ENCODE data around the gene SAP25. TPM values are rescaled to one million over a fixed set of nuclear protein-coding genes. Genes with fewer than 3 reads are reported as not detected.
"Not testable (repeated sequence)": the region's sequence is repeated elsewhere in the genome, so short reads cannot be mapped to it uniquely, and the experiment has no call there.

Gene SAP25
- total RNA-seq, 1 experiment from 2014 or later: 4.4 TPM

DNA sequence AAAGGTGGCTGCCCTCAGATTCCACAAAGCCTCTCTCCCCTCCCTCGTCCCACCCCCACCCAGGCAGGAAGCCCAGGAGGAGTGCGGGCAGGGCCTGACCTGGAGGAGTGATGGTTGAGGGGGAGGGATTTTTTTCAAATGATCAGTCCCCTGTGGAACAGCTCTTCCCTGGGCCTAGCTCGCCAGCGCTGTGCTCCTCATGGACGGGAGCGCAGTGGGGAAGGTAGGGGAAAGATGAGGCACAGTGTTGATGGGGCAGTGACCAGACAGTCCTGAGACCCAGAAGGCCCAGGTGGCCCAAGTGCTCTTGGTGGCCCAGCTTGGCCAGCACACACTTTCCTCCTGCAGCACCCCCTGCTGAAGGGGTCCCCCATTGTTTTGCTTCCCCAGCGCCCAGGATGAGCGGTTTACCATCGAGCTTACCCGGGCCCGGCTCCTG is 8.5 kb downstream of the SAP25 start:
- no TSS peak for BruUV-seq (replicated peaks)
- TF ChIP-seq CBX3 (IDR thresholded peaks at IDR 0.05; ENCODE audit: low read depth) (no peak), ZFX (IDR thresholded peaks at IDR 0.05) (no peak), ZNF274 (IDR thresholded peaks at IDR 0.05; ENCODE audit: low read depth, low read length) (no peak)
- Histone ChIP-seq H2AFZ (ENCODE audit: low read depth, low read length, poor library complexity, severe bottlenecking) (no peak overlapping the region), H3K4me3 (replicated peaks in 1 of 2; ENCODE audit: low read depth in 1 of 2, low read length in 2 of 2) (no peak overlapping the region), H3K4me1 (ENCODE audit: control insufficient read depth in 1 of 2, insufficient read depth in 2 of 2, low read length in 2 of 2) (peaks cover 6 to 32% of the 10 kb centered on the region in 2 experiments), H3K9me2 (ENCODE audit: insufficient read depth) (no peaks in the 10 kb centered on the region), H3K9me3 (ENCODE audit: control insufficient read depth in 1 of 2, insufficient read depth in 1 of 2, low read depth in 1 of 2, low read length in 2 of 2) (no peaks in the 10 kb centered on the region), H3K36me3 (ENCODE audit: control insufficient read depth in 1 of 2, insufficient read depth in 2 of 2, low read length in 2 of 2) (no peaks in the 10 kb centered on the region), H3K79me2 (ENCODE audit: insufficient read depth, low read length) (no peaks in the 10 kb centered on the region), H3K27ac (ENCODE audit: low read depth, low read length) (no peak overlapping the region), H3K4me2 (ENCODE audit: low read length) (no peak overlapping the region), H4K20me1 (ENCODE audit: insufficient read depth) (no peaks in the 10 kb centered on the region), H3K9ac (ENCODE audit: low read length) (no peak overlapping the region), H3K27me3 (ENCODE audit: insufficient read depth, low read length) (no peaks in the 10 kb centered on the region)
- ATAC-seq (no peak), DNase-seq (ENCODE audit: low read depth, low spot score) (no peak)
- intact Hi-C loops (cut with micrococcal nuclease): no loop called here
- RAD21 ChIA-PET (ENCODE audit: low non-redundant PET in 1 of 2, low total read pairs in 2 of 2, uncharacterized antibody in 2 of 2, unreplicated experiment in 2 of 2): no interaction called here
- CTCF ChIA-PET: interaction anchor here (0.8 to 2.6 kb wide), 3 partner anchors 10 to 100 kb away, joined by 3 to 11 read pairs (median 4); partner anchors contain the start of genes FBXO24 and LRCH4
- POLR2A ChIA-PET: interaction anchor here (0.7 kb wide), 1 partner anchor 21 kb away, joined by 3 read pairs; the partner anchor contains the start of genes FBXO24 and LRCH4

DNA sequence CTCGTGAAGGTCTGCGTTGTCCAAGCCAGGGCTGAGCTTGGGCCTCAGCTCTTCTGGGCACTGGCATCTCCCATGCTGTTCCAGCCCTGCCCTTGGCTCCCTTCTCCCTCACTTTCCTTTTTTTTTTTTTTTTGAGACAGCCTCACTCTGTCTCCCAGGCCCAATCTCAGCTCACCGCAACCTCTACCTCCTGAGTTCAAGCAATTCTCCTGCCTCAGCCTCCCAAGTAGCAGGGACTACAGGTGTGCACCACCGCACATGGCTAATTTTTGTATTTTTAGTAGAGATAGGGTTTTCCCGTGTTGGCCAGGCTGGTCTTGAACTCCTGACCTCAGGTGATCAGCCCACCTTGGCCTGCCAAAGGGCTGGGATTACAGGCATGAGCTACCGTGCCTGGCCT is 9.3 kb downstream of the SAP25 start:
- H3K4me2 ChIP-seq (ENCODE audit: low read length); H3K36me3 ChIP-seq (ENCODE audit: control insufficient read depth in 1 of 2, insufficient read depth in 2 of 2, low read length in 2 of 2); H2AFZ ChIP-seq (ENCODE audit: low read depth, low read length, poor library complexity, severe bottlenecking); H3K4me3 ChIP-seq (replicated peaks in 1 of 2; ENCODE audit: low read depth in 1 of 2, low read length in 2 of 2); H3K27ac ChIP-seq (ENCODE audit: low read depth, low read length); intact Hi-C loops (cut with micrococcal nuclease); H3K9ac ChIP-seq (ENCODE audit: low read length); H4K20me1 ChIP-seq (ENCODE audit: insufficient read depth); ATAC-seq; H3K9me3 ChIP-seq (ENCODE audit: control insufficient read depth in 1 of 2, insufficient read depth in 1 of 2, low read depth in 1 of 2, low read length in 2 of 2); H3K27me3 ChIP-seq (ENCODE audit: insufficient read depth, low read length); H3K79me2 ChIP-seq (ENCODE audit: insufficient read depth, low read length); DNase-seq (ENCODE audit: low read depth, low spot score); BruUV-seq (replicated peaks); H3K9me2 ChIP-seq (ENCODE audit: insufficient read depth): not testable (repeated sequence)
- POLR2A ChIA-PET: interaction anchor here (1.2 kb wide), 2 partner anchors 22 to 136 kb away, joined by 3 read pairs; partner anchors contain the start of genes FBXO24, LRCH4 and ZCWPW1
- H3K4me1 ChIP-seq (ENCODE audit: control insufficient read depth in 1 of 2, insufficient read depth in 2 of 2, low read length in 2 of 2): peaks cover 2 to 25% of the 10 kb centered on the region in 2 experiments; a peak in 2 of 4 replicates
- CTCF ChIA-PET: interaction anchor here (1.4 to 2.6 kb wide), 3 partner anchors 10 to 95 kb away, joined by 4 to 11 read pairs (median 6); partner anchors contain the start of genes FBXO24 and LRCH4
- RAD21 ChIA-PET (ENCODE audit: low non-redundant PET in 1 of 2, low total read pairs in 2 of 2, uncharacterized antibody in 2 of 2, unreplicated experiment in 2 of 2): interaction anchor here in 1 of 2 experiments (0.6 kb wide), 1 partner anchor 199 kb away, joined by 3 read pairs; no protein-coding TSS in a partner anchor

Measured in HCT116 (cell line).